SIG-M5 treated with dmso at 0.1 percent for 504 hours (cell line): ENCODE results near the gene GADD45GIP1.
A peak's percentile ranks its signal among the peaks of the same experiment; 100 is the strongest.

Experiments
- DNase-seq: peaks from one replicate; lab custom pipeline; 2025; ENCODE audit not compliant: unreplicated experiment; lab: John Stamatoyannopoulos, UW

Gene GADD45GIP1

DNA sequence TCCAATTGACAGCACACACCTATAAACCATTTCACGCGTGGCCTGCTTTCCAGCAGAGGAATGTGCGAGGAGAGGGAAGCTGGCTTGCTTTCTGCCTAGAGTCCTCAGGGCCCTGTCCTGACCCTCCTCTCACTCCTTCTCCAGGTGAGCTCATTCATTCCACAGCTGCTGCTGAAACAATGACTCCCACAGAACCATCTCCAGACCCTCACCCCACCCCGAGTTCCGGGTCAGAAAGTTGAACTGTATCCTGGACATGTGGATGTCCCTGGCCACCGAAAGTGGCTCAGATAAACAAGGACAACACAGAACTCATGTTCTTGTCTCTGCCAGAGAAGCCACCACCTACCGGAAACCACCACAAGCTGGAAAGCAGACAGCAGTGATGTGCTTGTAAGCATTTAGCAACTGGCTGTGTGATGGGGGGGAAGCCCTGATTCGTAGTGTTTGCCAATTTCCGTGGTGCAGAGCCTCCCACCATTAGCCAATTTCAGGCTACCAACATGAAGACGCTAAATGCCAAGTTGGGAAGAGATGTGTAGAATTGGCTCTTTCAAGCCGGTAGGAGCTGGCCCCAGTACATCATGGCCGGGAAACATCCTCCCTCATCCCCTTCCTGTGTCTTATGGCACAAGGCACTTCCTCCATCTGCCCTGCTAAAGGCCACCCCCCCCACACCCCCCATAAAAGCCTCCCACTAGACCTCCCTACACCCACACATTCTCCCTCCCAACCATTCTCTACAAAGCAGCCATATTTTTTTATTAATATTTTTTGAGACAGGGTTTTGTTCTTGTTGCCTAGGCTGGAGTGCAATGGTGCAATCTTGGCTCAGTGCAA lies 43.0 kb downstream of the GADD45GIP1 start:
- peak; percentile 84 for DNase-seq

DNA sequence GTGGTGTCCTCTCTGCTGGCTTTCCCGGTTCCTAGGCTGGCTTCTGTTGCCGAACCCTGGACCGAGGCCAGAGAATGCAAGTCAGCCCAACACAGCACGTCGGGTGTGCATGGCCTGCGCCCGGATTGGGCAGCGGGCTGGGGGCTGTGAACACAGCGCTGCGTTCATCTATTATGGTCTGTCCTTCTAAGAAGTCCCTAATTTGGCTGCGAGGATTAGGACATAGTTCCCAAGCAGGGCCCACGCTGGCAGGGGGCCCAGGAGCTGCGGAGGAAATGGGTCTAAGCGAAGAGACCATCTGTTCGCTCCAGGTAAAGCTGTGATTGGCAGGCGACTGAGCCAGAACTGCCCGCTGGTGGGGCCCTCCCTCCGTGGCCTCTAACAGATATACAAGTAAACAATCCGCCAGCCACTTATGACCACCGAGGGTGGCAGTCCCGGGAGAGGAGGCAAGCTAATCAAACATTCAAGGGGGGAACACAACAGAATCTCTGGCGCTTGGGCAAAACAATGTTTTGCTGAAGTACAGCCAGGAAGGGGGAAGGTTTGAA lies 43.9 kb downstream of the GADD45GIP1 start:
- DNase-seq: no peak

DNA sequence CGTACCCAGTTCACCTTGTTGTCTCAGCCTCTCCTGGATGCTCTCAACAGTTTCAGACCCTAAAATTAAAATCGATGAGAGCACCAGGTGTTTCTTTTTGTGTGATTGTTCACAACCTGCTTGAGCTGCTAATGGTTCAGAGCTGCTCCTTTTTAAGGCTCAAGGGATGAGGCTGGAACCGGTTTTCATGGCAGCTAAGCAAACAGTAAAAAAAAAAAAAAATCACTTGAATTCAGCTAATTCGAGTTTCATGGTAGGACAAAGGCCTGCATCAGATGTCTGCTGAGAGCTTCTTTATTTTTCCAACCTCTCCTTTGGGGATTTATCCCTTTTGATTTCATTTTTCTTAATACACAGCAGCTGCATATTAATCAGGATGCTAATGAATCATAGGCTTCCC lies 44.5 kb downstream of the GADD45GIP1 start:
- DNase-seq: no peak

DNA sequence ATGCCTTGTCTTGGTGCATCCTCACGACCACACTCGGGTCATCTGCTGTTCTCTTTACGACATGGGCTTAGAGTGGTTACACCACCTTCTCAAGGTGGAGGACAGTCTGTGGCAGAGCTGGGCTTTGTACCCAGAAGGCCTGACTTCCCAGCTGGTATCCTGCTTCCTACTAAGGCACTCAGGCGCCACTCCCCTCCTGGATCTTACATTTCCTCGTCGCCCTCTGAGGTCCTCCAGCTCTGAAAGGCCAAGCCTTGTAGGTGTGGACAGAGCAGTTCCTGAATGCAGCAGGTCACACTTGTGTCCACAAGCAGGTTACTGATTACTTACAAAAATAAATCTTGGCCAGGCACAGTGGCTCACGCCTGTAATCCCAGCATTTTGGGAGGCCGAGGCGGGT lies 49.9 kb downstream of the GADD45GIP1 start:
- no peak for DNase-seq
